MM.1S (cell line): ENCODE results near the gene TP53.

Source experiments
- EZH2 ChIP-seq: fragments of 300-600 bp; sonication (generic); optimal IDR thresholded peaks from 2 replicates; pipeline ENCODE3; 2017; ENCODE audit warnings: low read depth, mild to moderate bottlenecking, antibody characterized with exemption, low read length, mixed read lengths
- TF ChIP-seq, protein P1 (sequence below): fragments of 300-600 bp; sonication (generic); IDR thresholded peaks from 2 replicates; pipeline ENCODE4 v1.5.1; 2016; ENCODE audit warnings: antibody characterized with exemption, low read length, mixed read lengths

DNA sequence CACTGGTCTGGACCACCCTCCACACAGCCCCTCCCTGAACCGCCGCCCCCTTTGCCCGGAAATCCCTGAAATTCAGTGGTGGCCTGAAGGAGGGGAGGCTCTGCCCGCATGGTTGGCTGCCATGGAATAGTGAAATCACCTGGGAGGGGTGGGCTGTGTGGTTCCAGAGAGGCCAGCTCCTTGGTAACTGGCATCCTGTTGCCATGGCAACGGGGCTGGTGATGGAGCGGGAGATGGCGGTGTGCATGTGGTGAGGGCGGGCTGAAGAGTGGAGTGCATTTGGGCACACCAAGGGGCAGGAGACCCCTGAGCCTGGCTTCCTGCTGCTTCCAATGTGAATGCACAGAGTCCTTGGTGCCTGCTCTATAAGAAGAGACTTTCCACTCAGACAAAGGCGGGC lies 20.2 kb upstream of the TP53 start:
- TF ChIP-seq, protein P1, sequence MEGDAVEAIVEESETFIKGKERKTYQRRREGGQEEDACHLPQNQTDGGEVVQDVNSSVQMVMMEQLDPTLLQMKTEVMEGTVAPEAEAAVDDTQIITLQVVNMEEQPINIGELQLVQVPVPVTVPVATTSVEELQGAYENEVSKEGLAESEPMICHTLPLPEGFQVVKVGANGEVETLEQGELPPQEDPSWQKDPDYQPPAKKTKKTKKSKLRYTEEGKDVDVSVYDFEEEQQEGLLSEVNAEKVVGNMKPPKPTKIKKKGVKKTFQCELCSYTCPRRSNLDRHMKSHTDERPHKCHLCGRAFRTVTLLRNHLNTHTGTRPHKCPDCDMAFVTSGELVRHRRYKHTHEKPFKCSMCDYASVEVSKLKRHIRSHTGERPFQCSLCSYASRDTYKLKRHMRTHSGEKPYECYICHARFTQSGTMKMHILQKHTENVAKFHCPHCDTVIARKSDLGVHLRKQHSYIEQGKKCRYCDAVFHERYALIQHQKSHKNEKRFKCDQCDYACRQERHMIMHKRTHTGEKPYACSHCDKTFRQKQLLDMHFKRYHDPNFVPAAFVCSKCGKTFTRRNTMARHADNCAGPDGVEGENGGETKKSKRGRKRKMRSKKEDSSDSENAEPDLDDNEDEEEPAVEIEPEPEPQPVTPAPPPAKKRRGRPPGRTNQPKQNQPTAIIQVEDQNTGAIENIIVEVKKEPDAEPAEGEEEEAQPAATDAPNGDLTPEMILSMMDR, result no peak
- TF ChIP-seq EZH2, result no peak
